Measurements from ENCODE around the gene KCTD20. TPM values are rescaled to one million over a fixed set of nuclear protein-coding genes. Genes with fewer than 3 reads are reported as not detected.

Gene KCTD20
- total and polyA plus RNA-seq, 2 experiments from 2014 or later, result 7.4 to 25.0 TPM

DNA sequence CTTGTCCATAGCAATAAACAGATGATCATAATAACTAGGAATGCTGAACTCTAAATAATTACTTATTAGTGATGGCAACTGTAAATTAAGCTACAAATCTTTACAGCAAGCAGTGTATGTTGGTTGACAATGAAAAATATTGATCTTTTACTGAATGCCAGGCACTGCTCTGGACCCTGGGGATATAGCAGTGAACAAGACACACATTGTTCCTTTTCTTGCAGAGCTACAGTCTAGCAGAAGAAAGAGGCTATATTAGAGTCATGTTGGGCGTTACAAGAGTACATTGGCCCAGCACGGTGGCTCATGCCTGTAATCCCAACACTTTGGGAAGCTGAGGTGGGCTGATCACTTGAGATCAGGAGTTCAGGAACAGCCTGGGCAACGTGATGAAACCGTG, 11.6 kb upstream of the KCTD20 start (continued):
- TF ChIP-seq, protein P1, sequence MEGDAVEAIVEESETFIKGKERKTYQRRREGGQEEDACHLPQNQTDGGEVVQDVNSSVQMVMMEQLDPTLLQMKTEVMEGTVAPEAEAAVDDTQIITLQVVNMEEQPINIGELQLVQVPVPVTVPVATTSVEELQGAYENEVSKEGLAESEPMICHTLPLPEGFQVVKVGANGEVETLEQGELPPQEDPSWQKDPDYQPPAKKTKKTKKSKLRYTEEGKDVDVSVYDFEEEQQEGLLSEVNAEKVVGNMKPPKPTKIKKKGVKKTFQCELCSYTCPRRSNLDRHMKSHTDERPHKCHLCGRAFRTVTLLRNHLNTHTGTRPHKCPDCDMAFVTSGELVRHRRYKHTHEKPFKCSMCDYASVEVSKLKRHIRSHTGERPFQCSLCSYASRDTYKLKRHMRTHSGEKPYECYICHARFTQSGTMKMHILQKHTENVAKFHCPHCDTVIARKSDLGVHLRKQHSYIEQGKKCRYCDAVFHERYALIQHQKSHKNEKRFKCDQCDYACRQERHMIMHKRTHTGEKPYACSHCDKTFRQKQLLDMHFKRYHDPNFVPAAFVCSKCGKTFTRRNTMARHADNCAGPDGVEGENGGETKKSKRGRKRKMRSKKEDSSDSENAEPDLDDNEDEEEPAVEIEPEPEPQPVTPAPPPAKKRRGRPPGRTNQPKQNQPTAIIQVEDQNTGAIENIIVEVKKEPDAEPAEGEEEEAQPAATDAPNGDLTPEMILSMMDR (conservative IDR thresholded peaks at IDR 0.05; ENCODE audit: low read depth in 2 of 2), result no peak
- TF ChIP-seq, protein P2, sequence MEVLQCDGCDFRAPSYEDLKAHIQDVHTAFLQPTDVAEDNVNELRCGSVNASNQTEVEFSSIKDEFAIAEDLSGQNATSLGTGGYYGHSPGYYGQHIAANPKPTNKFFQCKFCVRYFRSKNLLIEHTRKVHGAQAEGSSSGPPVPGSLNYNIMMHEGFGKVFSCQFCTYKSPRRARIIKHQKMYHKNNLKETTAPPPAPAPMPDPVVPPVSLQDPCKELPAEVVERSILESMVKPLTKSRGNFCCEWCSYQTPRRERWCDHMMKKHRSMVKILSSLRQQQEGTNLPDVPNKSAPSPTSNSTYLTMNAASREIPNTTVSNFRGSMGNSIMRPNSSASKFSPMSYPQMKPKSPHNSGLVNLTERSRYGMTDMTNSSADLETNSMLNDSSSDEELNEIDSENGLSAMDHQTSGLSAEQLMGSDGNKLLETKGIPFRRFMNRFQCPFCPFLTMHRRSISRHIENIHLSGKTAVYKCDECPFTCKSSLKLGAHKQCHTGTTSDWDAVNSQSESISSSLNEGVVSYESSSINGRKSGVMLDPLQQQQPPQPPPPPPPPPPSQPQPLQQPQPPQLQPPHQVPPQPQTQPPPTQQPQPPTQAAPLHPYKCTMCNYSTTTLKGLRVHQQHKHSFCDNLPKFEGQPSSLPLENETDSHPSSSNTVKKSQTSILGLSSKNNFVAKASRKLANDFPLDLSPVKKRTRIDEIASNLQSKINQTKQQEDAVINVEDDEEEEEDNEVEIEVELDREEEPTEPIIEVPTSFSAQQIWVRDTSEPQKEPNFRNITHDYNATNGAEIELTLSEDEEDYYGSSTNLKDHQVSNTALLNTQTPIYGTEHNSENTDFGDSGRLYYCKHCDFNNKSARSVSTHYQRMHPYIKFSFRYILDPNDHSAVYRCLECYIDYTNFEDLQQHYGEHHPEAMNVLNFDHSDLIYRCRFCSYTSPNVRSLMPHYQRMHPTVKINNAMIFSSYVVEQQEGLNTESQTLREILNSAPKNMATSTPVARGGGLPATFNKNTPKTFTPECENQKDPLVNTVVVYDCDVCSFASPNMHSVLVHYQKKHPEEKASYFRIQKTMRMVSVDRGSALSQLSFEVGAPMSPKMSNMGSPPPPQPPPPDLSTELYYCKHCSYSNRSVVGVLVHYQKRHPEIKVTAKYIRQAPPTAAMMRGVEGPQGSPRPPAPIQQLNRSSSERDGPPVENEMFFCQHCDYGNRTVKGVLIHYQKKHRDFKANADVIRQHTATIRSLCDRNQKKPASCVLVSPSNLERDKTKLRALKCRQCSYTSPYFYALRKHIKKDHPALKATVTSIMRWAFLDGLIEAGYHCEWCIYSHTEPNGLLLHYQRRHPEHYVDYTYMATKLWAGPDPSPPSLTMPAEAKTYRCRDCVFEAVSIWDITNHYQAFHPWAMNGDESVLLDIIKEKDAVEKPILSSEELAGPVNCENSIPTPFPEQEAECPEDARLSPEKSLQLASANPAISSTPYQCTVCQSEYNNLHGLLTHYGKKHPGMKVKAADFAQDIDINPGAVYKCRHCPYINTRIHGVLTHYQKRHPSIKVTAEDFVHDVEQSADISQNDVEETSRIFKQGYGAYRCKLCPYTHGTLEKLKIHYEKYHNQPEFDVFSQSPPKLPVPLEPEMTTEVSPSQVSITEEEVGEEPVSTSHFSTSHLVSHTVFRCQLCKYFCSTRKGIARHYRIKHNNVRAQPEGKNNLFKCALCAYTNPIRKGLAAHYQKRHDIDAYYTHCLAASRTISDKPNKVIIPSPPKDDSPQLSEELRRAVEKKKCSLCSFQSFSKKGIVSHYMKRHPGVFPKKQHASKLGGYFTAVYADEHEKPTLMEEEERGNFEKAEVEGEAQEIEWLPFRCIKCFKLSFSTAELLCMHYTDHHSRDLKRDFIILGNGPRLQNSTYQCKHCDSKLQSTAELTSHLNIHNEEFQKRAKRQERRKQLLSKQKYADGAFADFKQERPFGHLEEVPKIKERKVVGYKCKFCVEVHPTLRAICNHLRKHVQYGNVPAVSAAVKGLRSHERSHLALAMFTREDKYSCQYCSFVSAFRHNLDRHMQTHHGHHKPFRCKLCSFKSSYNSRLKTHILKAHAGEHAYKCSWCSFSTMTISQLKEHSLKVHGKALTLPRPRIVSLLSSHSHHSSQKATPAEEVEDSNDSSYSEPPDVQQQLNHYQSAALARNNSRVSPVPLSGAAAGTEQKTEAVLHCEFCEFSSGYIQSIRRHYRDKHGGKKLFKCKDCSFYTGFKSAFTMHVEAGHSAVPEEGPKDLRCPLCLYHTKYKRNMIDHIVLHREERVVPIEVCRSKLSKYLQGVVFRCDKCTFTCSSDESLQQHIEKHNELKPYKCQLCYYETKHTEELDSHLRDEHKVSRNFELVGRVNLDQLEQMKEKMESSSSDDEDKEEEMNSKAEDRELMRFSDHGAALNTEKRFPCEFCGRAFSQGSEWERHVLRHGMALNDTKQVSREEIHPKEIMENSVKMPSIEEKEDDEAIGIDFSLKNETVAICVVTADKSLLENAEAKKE (CRISPR knock-in tag; IDR thresholded peaks at IDR 0.05), result no peak
- TF ChIP-seq, protein P3, sequence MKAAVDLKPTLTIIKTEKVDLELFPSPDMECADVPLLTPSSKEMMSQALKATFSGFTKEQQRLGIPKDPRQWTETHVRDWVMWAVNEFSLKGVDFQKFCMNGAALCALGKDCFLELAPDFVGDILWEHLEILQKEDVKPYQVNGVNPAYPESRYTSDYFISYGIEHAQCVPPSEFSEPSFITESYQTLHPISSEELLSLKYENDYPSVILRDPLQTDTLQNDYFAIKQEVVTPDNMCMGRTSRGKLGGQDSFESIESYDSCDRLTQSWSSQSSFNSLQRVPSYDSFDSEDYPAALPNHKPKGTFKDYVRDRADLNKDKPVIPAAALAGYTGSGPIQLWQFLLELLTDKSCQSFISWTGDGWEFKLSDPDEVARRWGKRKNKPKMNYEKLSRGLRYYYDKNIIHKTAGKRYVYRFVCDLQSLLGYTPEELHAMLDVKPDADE (IDR thresholded peaks at IDR 0.05), result no peak
- TF ChIP-seq POLR2AphosphoS5 (IDR thresholded peaks at IDR 0.05; ENCODE audit: low read depth) (no peak), NANOG (IDR thresholded peaks at IDR 0.05; ENCODE audit: borderline replicate concordance) (no peak)

DNA sequence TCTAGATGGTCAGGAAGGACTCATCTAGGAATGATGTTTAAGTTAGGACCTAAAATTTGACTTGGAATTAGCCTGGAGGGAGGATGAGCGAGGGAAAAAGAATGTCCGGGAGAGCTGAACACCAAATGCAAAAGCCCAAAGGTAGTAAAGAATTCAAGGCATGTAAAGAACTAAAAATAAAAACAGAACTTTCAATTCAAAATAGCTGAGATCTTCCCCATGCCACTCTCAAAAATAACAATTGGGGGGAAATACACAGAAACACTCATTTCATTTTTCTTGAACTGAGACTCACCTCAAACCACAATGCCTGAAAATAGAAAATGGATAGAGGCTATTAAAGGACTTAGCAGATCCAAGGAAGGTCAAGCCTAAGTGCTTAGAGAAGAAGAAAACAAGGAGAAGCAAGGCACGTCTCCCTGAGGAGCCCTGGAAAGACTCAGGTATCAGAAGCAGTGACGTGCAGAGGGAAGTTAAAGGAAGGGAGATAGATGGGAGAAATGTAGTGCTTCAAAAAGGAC, 10.6 kb upstream of the KCTD20 start:
- Mint-ChIP-seq H3K4me3 (no peak overlapping the region), H3K36me3 (ENCODE audit: low read depth) (no peaks in the 10 kb centered on the region), H3K9me3 (no peaks in the 10 kb centered on the region), H3K4me1 (peaks cover 4% of the 10 kb centered on the region; the same call in 1 of the 3 replicates), H3K27ac (no peak overlapping the region), H3K27me3 (ENCODE audit: insufficient read depth, low read depth, poor library complexity) (no peaks in the 10 kb centered on the region)
- no peaks in the 10 kb centered on the region for H3K79me2 ChIP-seq (replicated peaks; ENCODE audit: insufficient read depth)
- peak overlapping the region; percentile 29; the same call in 1 of the 2 replicates for H2AFZ ChIP-seq
- no peak for ATAC-seq
- H3K4me2 ChIP-seq, result no peak overlapping the region
- no peak overlapping the region for H3K27ac ChIP-seq (ENCODE audit: low read depth)
- no peak for DNase-seq (ENCODE audit: low spot score)
- no peaks in the 10 kb centered on the region for H3K27me3 ChIP-seq (ENCODE audit: insufficient read depth)
- no peaks in the 10 kb centered on the region for H3K36me3 ChIP-seq (ENCODE audit: insufficient read depth)
- H3K4me3 ChIP-seq, result no peak overlapping the region
- no peaks in the 10 kb centered on the region for H3K4me1 ChIP-seq (ENCODE audit: insufficient read depth)
- H4K20me1 ChIP-seq (replicated peaks; ENCODE audit: insufficient read depth), result no peaks in the 10 kb centered on the region
- no peaks in the 10 kb centered on the region for H3F3A ChIP-seq (replicated peaks; ENCODE audit: low read depth)
- H3K9me2 ChIP-seq (ENCODE audit: insufficient read depth), result no peaks in the 10 kb centered on the region
- TF ChIP-seq EZH2phosphoT487 (IDR thresholded peaks at IDR 0.05; ENCODE audit: unreplicated experiment) (no peak), JUNB (IDR thresholded peaks at IDR 0.05; ENCODE audit: unreplicated experiment) (no peak), CREB1 (CRISPR knock-in tag; IDR thresholded peaks at IDR 0.05; ENCODE audit: low read depth) (no peak), STAT1 (IDR thresholded peaks at IDR 0.05; ENCODE audit: unreplicated experiment) (no peak), ZNF331 (CRISPR knock-in tag; IDR thresholded peaks at IDR 0.05; ENCODE audit: low read depth) (no peak)
- TF ChIP-seq, protein P4, sequence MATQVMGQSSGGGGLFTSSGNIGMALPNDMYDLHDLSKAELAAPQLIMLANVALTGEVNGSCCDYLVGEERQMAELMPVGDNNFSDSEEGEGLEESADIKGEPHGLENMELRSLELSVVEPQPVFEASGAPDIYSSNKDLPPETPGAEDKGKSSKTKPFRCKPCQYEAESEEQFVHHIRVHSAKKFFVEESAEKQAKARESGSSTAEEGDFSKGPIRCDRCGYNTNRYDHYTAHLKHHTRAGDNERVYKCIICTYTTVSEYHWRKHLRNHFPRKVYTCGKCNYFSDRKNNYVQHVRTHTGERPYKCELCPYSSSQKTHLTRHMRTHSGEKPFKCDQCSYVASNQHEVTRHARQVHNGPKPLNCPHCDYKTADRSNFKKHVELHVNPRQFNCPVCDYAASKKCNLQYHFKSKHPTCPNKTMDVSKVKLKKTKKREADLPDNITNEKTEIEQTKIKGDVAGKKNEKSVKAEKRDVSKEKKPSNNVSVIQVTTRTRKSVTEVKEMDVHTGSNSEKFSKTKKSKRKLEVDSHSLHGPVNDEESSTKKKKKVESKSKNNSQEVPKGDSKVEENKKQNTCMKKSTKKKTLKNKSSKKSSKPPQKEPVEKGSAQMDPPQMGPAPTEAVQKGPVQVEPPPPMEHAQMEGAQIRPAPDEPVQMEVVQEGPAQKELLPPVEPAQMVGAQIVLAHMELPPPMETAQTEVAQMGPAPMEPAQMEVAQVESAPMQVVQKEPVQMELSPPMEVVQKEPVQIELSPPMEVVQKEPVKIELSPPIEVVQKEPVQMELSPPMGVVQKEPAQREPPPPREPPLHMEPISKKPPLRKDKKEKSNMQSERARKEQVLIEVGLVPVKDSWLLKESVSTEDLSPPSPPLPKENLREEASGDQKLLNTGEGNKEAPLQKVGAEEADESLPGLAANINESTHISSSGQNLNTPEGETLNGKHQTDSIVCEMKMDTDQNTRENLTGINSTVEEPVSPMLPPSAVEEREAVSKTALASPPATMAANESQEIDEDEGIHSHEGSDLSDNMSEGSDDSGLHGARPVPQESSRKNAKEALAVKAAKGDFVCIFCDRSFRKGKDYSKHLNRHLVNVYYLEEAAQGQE (IDR thresholded peaks at IDR 0.05; ENCODE audit: unreplicated experiment), result no peak
